Thyroid gland (tissue), 4 donors: ENCODE data around the gene ONECUT3. TPM values are rescaled to one million over a fixed set of nuclear protein-coding genes. Genes with fewer than 3 reads are reported as not detected.
"Not testable (repeated sequence)": the region's sequence is repeated elsewhere in the genome, so short reads cannot be mapped to it uniquely, and the experiment has no call there.

Experiments
- DNase-seq, 2 donors: peaks; one replicate each; pipeline ENCODE4 v3.0.0-alpha.2; 2019
- H3K27ac ChIP-seq, 3 donors: fragments of 200-600 bp; sonication (generic); 1 replicate in 2 of 3; 2 replicates in 1 of 3; pipeline ENCODE4 v1.5.1; 2016 to 2019; ENCODE audit warnings: mild to moderate bottlenecking in 1 of 3, moderate library complexity in 1 of 3
- H3K27me3 ChIP-seq: fragments of 200-600 bp; sonication (generic); one replicate; pipeline ENCODE4 v1.5.1; 2019
- H3K36me3 ChIP-seq, 2 donors: fragments of 200-600 bp; sonication (generic); one replicate each; pipeline ENCODE4 v1.5.1; 2016 to 2019
- H3K4me1 ChIP-seq, 2 donors: fragments of 200-600 bp; sonication (generic); one replicate each; pipeline ENCODE4 v1.5.1; 2017 to 2019
- H3K4me3 ChIP-seq, 3 donors: fragments of 200-600 bp; sonication (generic); replicated peaks in 1 of 3; 1 replicate in 2 of 3; 2 replicates in 1 of 3; pipeline ENCODE4 v1.5.1; 2016; ENCODE audit warnings: mild to moderate bottlenecking in 1 of 3
- H3K9me3 ChIP-seq: fragments of 200-600 bp; sonication (generic); one replicate; pipeline ENCODE4 v1.5.1; 2017
- CTCF ChIP-seq, 6 experiments: fragments of 200-600 bp in 3 of 6; fragments of 450-650 bp in 3 of 6; sonication (generic) in 3 of 6; IDR thresholded peaks; one replicate each; pipeline ENCODE4 v1.5.1; 2016 to 2019; ENCODE audit warnings: antibody characterized with exemption in 6 of 6, mild to moderate bottlenecking in 2 of 6, inconsistent platforms in 1 of 6, moderate library complexity in 1 of 6
- POLR2A ChIP-seq, 2 donors: fragments of 450-650 bp; IDR thresholded peaks; one replicate each; pipeline ENCODE4 v1.6.1; 2017; ENCODE audit warnings: antibody characterized with exemption in 2 of 2, mild to moderate bottlenecking in 2 of 2, moderate library complexity in 1 of 2
- WGBS, 2 donors: methylation state at CpG; one replicate each; pipeline ENCODE4 v1.1.5; 2017; 5-methylcytosine and 5-hydroxymethylcytosine counted together
- intact Hi-C: fragments of 100-400 bp; cut with DNase I; formaldehyde crosslinking; loops from one replicate; pipeline ENCODE4 v1.15.1; 2023
- total RNA-seq, 4 donors: library from RNA; depleted of rRNA; stranded (reverse); fragments of >200 nt; gene quantifications; one replicate each; pipeline ENCODE4 v1.2.3, GENCODE V29; 2016

ONECUT3 gene
- total RNA-seq, 4 donors from 2014 or later: not detected

DNA sequence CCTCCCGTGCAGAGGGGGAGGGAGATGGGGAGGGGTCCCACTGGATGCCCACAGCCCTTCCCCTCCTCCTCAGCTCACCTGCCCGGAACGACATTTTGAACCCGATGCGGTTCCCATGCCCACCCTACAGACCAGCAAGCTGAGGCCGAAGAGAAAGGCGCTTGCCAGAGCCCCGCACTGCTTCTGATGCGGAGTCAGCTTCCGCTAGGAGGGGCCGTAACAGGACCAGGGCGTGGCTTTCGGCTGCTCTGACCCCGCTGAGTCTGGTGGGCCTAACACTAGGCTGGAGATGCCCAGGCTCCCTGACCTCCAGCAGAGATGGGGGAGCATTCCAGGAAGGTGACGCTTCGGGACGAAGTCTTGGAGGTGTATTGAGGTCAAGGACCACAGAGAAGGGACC, 6.7 kb downstream of the ONECUT3 start:
- no peaks in the 10 kb centered on the region for H3K9me3 ChIP-seq
- intact Hi-C loops: no loop called here
- no peak for DNase-seq
- H3K36me3 ChIP-seq: no peaks in the 10 kb centered on the region
- H3K27me3 ChIP-seq: peaks cover 33% of the 10 kb centered on the region
- no peak overlapping the region for H3K27ac ChIP-seq
- no peak overlapping the region for H3K4me3 ChIP-seq
- H3K4me1 ChIP-seq: no peaks in the 10 kb centered on the region
- WGBS, 2 donors: 0 to 3% methylated on average over 6 to 8 of the region's 17 CpGs
- TF ChIP-seq POLR2A (IDR thresholded peaks at IDR 0.05): no peak
- TF ChIP-seq CTCF (IDR thresholded peaks at IDR 0.05): no peak

DNA sequence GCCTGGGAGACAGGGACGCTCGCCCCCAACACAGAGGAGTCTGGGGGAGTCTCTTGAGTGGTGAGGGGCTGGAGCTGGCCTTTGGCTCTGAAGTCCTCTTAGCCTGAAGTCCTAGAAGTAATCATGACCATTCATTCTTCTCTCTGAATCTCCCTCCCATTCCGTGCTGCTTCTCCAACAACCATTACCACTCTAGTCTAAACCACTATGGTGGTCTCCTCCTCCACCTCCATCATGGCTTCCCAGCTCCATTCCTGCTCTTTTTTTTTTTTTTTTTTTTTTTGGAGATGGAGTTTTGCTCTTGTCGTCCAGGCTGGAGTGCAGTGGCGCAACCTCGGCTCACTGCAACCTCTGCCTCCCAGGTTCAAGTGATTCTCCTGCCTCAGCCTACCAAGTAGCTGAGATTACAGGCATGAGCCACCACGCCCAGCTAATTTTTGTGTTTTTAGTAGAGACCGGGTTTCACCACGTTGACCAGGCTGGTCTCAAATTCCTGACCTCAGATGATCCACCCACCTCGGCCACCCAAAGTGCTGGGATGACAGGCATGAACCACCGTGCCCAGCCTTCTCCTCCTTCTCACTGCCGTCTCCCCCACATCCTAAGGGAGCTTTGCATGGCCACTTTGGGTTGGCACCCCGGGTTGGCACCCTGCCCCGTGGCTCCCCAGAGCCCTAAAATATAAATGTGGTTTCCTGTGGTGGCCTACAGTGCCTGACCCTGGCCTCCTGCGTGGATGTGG, 7.7 kb downstream of the ONECUT3 start:
- H3K4me1 ChIP-seq, H3K27ac ChIP-seq, DNase-seq, H3K36me3 ChIP-seq, H3K4me3 ChIP-seq, intact Hi-C loops, H3K9me3 ChIP-seq: not testable (repeated sequence)
- H3K27me3 ChIP-seq: peaks cover 33% of the 10 kb centered on the region
- 11 to 14% methylated on average over 14 to 15 of the region's 15 CpGs for WGBS, 2 donors

DNA sequence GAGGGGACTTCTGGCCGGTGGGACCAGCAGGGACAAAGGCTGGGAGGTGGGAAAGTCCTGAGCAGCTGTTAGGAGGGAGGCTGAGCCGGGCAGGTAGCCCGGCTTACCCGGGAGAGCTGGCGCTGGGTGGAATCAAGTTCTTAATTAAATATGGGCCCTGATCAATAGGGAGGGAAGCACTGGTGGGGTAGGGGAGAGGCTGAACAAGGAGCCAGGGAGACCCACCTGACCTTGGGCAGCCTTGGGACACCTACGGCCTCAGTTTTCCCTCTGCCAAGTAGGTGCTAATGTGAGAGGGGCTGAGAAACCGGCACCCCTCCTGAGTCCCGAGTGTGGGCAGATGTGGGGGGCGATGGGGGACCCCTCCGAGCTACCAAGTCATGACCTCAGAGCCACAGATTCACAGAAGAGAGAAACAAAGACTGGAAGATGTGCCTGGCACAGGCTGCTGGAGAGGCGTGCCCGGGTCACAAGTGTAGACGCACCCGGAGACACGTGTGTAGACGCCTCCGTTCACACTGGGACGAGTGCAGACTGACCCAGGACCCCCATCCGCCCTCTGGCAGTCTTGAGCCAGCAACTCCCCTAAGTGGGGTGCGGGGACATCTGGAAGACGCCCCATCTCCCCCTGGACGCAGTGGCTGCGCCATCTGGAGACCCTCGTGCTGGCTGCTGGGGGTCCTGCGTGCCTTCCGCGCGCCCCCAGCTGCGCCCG, 8.4 kb downstream of the ONECUT3 start:
- Histone ChIP-seq H3K9me3 (no peaks in the 10 kb centered on the region), H3K4me3 (no peak overlapping the region), H3K27ac (no peak overlapping the region), H3K27me3 (peaks cover 34% of the 10 kb centered on the region), H3K36me3 (no peaks in the 10 kb centered on the region), H3K4me1 (no peaks in the 10 kb centered on the region)
- TF ChIP-seq POLR2A (IDR thresholded peaks at IDR 0.05) (no peak), CTCF (IDR thresholded peaks at IDR 0.05) (no peak)
- intact Hi-C loops: no loop called here
- DNase-seq: no peak
- WGBS, 2 donors: 1 to 5% methylated on average over 18 to 21 of the region's 30 CpGs

DNA sequence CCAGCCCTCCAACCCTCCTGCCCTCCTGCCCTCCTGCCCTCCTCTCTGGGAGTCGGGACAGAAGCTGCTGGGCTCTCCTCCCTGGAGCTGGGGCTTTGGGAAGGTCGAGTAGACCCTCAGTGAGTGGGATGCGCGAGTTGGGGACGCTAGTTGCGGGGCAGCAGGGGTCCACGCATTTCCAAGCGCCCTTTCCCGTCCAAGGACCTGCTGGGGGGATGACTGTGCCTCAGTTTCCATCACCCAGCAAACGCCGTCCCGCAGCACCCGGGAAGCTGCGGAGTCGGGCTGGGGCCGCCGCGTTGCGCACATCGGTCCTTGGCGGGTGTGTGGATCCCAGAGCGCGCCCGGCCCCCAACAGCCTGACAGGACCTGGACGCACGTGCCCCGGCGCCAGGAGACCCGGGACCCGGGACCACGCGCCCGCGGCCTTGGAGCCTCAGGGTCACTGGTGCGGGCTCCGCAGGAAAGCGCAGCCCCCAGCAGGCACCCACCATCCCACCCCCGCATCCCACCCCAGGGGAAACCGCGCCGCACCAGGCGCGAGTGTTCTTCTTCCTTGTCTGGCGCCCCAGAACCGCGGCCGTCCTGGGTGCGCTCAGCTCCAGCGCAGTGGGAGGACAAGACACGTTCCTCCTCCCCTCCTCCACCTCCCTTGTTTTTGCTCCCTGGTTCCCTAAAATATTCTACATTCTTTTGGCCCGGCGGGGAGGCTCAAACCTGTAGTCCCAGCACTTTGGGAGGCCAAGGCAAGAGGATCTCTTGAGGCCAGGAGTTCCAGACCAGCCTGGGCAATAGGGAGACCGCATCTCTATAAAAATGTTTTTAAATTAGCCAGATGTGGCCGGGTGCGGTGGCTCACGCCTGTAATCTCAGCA, 9.2 kb downstream of the ONECUT3 start:
- DNase-seq: no peak
- TF ChIP-seq POLR2A (IDR thresholded peaks at IDR 0.05): no peak
- no peak for TF ChIP-seq CTCF (IDR thresholded peaks at IDR 0.05)
- no peaks in the 10 kb centered on the region for H3K9me3 ChIP-seq
- no peaks in the 10 kb centered on the region for H3K4me1 ChIP-seq
- WGBS, 2 donors: 0 to 3% methylated on average over 3 to 14 of the region's 56 CpGs
- H3K36me3 ChIP-seq: no peaks in the 10 kb centered on the region
- H3K27ac ChIP-seq: no peak overlapping the region
- H3K4me3 ChIP-seq: no peak overlapping the region
- peaks cover 33% of the 10 kb centered on the region for H3K27me3 ChIP-seq
- intact Hi-C loops: no loop called here
